ENCODE results near the gene PRIM2.
"Not testable (repeated sequence)": the region's sequence is repeated elsewhere in the genome, so short reads cannot be mapped to it uniquely, and the experiment has no call there.

Gene PRIM2

GRCh38 chr6:57317060-57317943 is at the start of gene PRIM2:
Gene PRIM2 (plus strand): TSS chr6:57317630. CDS start chr6:57318446, 816 bp downstream.
- DNase-seq: peak; percentile 93

GRCh38 chr6:57268294-57268640 is 49.2 kb upstream of the PRIM2 start:
- DNase-seq: no peak

- not testable (repeated sequence) for DNase-seq
These were observed 43.2 kb upstream of the PRIM2 start for GRCh38 chr6:57274113-57274824.

GRCh38 chr6:57275384-57275783 is 42.0 kb upstream of the PRIM2 start:
- no peak for DNase-seq

- no peak for DNase-seq
These were observed 40.5 kb upstream of the PRIM2 start for GRCh38 chr6:57276946-57277345.

- DNase-seq: no peak
These were observed 38.9 kb upstream of the PRIM2 start for GRCh38 chr6:57278570-57278969.

- DNase-seq: no peak
These were observed 38.4 kb upstream of the PRIM2 start for GRCh38 chr6:57279013-57279412.

GRCh38 chr6:57283106-57283505 is 34.3 kb upstream of the PRIM2 start:
- peak; percentile 67 for DNase-seq

GRCh38 chr6:57283911-57284455 is 33.4 kb upstream of the PRIM2 start:
- no peak for DNase-seq

GRCh38 chr6:57288136-57288535 is 29.3 kb upstream of the PRIM2 start:
- DNase-seq: peak; percentile 82

GRCh38 chr6:57293472-57293871 is 24.0 kb upstream of the PRIM2 start:
- DNase-seq: not testable (repeated sequence)

GRCh38 chr6:57294862-57295445 is 22.5 kb upstream of the PRIM2 start:
- no peak for DNase-seq

GRCh38 chr6:57297505-57297904 is 19.9 kb upstream of the PRIM2 start:
- no peak for DNase-seq

GRCh38 chr6:57298741-57299140 is 18.7 kb upstream of the PRIM2 start:
- DNase-seq: no peak

- no peak for DNase-seq
These were observed 15.7 kb upstream of the PRIM2 start for GRCh38 chr6:57301757-57302156.

GRCh38 chr6:57302477-57302876 is 15.0 kb upstream of the PRIM2 start:
- DNase-seq: no peak

- no peak for DNase-seq
These were observed 13.3 kb upstream of the PRIM2 start for GRCh38 chr6:57303931-57304681.

- no peak for DNase-seq
These were observed 12.3 kb upstream of the PRIM2 start for GRCh38 chr6:57305107-57305506.

GRCh38 chr6:57305761-57306160 is 11.7 kb upstream of the PRIM2 start:
- DNase-seq: no peak

GRCh38 chr6:57306273-57306672 is 11.2 kb upstream of the PRIM2 start:
- no peak for DNase-seq

GRCh38 chr6:57307850-57308249 is 9.6 kb upstream of the PRIM2 start:
- DNase-seq: no peak

- not testable (repeated sequence) for DNase-seq
These were observed 8.7 kb upstream of the PRIM2 start for GRCh38 chr6:57308755-57309154.

Measured in NCI-H510A (cell line).